Vagina (tissue), 2 donors: ENCODE measurements around the gene PM20D1.
"Not testable (repeated sequence)": the region's sequence is repeated elsewhere in the genome, so short reads cannot be mapped to it uniquely, and the experiment has no call there.

ENCODE experiments used
- POLR2A ChIP-seq, 2 donors: fragments of 450-650 bp; IDR thresholded peaks; one replicate each; pipeline ENCODE4 v1.6.1; 2017; ENCODE audit warnings: antibody characterized with exemption in 2 of 2, mild to moderate bottlenecking in 2 of 2, moderate library complexity in 2 of 2
- POLR2AphosphoS5 ChIP-seq, 2 donors: sonication (generic); formaldehyde crosslinking; IDR thresholded peaks; one replicate each; pipeline ENCODE4 v1.9.0; 2017; ENCODE audit warnings: antibody characterized with exemption in 2 of 2, mild to moderate bottlenecking in 2 of 2, low read depth in 1 of 2; ENCODE audit not compliant: insufficient read depth in 1 of 2
- TF ChIP-seq, protein P1 (sequence below), 3 experiments: fragments of 450-650 bp in 2 of 3; fragments of 200-600 bp in 1 of 3; sonication (generic) in 1 of 3; IDR thresholded peaks; one replicate each; pipeline ENCODE4 v1.5.1; 2017 to 2019; ENCODE audit warnings: antibody characterized with exemption in 3 of 3, mild to moderate bottlenecking in 2 of 3, moderate library complexity in 2 of 3

DNA sequence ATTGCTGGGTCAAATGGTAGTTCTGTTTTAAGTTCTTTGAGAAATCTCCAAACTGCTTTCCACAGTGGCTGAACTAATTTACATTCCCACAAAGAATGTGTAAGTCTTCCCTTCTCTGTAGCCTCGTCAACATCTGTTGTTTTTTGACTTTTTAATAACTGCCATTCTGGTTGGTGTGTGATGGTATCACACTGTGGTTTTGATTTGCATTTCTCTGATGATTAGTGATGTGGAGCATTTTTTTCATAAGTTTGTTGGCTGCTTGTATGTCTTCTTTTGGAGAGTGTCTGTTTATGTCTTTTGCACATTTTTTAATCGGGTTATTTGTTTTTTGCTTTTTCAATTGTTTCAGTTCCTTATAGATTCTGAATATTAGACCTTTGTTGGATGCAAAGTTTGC is 26.7 kb downstream of the PM20D1 start:
- TF ChIP-seq, protein P1, sequence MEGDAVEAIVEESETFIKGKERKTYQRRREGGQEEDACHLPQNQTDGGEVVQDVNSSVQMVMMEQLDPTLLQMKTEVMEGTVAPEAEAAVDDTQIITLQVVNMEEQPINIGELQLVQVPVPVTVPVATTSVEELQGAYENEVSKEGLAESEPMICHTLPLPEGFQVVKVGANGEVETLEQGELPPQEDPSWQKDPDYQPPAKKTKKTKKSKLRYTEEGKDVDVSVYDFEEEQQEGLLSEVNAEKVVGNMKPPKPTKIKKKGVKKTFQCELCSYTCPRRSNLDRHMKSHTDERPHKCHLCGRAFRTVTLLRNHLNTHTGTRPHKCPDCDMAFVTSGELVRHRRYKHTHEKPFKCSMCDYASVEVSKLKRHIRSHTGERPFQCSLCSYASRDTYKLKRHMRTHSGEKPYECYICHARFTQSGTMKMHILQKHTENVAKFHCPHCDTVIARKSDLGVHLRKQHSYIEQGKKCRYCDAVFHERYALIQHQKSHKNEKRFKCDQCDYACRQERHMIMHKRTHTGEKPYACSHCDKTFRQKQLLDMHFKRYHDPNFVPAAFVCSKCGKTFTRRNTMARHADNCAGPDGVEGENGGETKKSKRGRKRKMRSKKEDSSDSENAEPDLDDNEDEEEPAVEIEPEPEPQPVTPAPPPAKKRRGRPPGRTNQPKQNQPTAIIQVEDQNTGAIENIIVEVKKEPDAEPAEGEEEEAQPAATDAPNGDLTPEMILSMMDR (IDR thresholded peaks at IDR 0.05) = not testable (repeated sequence)
- not testable (repeated sequence) for TF ChIP-seq POLR2AphosphoS5 (IDR thresholded peaks at IDR 0.05; ENCODE audit: insufficient read depth in 1 of 2, low read depth in 1 of 2); POLR2A (IDR thresholded peaks at IDR 0.05)
